H1 (cell line): ENCODE results near the gene RPL39L.

Experiments
- POLR2A ChIP-seq, 2 experiments: IDR thresholded peaks; 1 replicate in 1 of 2; 2 replicates in 1 of 2; pipeline ENCODE4 v1.6.1; 2011; ENCODE audit warnings: low read depth in 2 of 2, low read length in 2 of 2, mild to moderate bottlenecking in 2 of 2; ENCODE audit errors: control extremely low read depth in 1 of 2
- SIN3A ChIP-seq, 2 experiments: IDR thresholded peaks in 1 of 2; conservative IDR thresholded peaks in 1 of 2; 2 replicates each; pipeline ENCODE4 v1.6.1; 2011 to 2012; ENCODE audit warnings: low read length in 2 of 2, improper control_type of control experiment in 1 of 2, low read depth in 1 of 2, mild to moderate bottlenecking in 1 of 2

DNA sequence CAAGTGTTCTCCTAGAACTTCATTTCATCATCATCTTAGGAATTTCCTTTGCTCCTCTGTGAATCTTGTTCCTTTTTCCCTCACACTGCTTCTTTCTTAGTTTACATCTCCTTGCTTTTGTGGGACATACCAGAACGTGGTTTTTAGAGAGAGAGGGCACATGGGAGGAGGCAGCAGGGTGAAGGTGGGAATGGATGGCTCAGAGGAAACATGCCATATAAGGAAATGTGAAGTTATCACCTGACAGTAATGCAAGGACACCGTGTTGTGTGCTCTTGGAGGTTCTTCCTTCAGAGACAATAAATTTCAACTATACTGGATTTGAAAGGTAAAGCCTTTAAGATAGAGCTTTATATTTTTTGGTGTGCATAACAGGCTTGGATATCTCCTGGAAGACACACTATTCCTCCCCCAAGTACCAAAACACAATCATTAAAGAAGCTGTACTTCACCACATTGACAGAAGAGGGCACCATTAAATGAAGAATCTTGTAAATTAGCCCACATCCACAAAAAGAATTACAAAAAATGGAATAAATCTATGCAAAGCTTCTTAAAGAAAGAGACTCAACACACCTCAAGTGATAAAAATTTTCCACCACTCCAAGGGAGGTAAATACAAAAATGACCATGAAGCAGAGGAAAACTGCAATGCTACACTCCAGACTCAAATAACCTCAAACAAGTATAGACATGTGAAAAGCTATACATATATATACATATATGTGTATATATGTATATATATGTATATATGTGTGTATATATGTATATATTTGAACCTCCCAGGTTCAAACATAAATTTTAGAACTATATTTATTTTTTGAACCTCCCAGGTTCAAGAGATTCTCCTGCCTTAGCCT, 26.1 kb downstream of the RPL39L start:
- TF ChIP-seq SIN3A (conservative IDR thresholded peaks at IDR 0.05 in 1 of 2, IDR thresholded peaks at IDR 0.05 in 1 of 2; ENCODE audit: low read depth in 1 of 2, low read length in 2 of 2) (no peak), POLR2A (IDR thresholded peaks at IDR 0.05; ENCODE audit: control extremely low read depth in 1 of 2, low read depth in 2 of 2, low read length in 2 of 2) (no peak)
